ENCODE data around the gene SYNE3. TPM values are rescaled to one million over a fixed set of nuclear protein-coding genes. Genes with fewer than 3 reads are reported as not detected.

The SYNE3 gene
- total RNA-seq, 1 donor from 2014 or later: 2.5 TPM

DNA sequence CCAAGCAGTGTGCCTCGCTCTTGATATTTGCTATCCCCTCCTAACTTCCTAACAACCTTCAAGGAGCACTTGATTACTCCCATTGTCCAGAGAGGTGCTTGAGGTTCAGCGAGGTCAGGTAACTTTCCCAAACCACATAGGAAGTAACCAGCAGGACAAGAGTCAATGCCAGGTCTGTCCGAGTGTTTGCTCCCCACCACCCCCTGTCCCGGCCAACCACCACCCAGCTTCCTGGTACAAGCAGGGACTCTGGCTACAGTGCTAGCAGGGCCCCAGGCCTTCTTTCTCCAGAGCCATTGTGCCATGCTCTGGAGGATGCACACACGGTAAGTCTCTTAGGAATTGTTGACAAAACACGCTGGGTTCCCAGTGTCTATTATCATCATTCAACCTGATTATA, 49.2 kb downstream of the SYNE3 start:
- Mint-ChIP-seq H3K36me3 (ENCODE audit: low read depth, unreplicated experiment) (no peaks in the 10 kb centered on the region), H3K4me1 (ENCODE audit: low read depth, unreplicated experiment) (peaks cover 5% of the 10 kb centered on the region), H3K4me3 (ENCODE audit: unreplicated experiment) (no peak overlapping the region), H3K27ac (ENCODE audit: unreplicated experiment) (no peak overlapping the region), H3K9me3 (ENCODE audit: unreplicated experiment) (no peaks in the 10 kb centered on the region), H3K27me3 (ENCODE audit: low read depth, unreplicated experiment) (peaks cover 31% of the 10 kb centered on the region)
- no peak for DNase-seq (ENCODE audit: low read depth)
- no peaks in the 10 kb centered on the region for H3K4me1 ChIP-seq (ENCODE audit: insufficient read depth, low read length)
- H3K4me3 ChIP-seq (ENCODE audit: insufficient read depth, low read depth, low read length): no peak overlapping the region
- no peaks in the 10 kb centered on the region for H3K9me3 ChIP-seq (ENCODE audit: insufficient read depth, low read depth, low read length)
- no peak overlapping the region for H2AFZ ChIP-seq (ENCODE audit: low read depth, low read length)
- H3K27me3 ChIP-seq (ENCODE audit: insufficient read depth, low read length): peaks cover 2% of the 10 kb centered on the region
- TF ChIP-seq, protein P1, sequence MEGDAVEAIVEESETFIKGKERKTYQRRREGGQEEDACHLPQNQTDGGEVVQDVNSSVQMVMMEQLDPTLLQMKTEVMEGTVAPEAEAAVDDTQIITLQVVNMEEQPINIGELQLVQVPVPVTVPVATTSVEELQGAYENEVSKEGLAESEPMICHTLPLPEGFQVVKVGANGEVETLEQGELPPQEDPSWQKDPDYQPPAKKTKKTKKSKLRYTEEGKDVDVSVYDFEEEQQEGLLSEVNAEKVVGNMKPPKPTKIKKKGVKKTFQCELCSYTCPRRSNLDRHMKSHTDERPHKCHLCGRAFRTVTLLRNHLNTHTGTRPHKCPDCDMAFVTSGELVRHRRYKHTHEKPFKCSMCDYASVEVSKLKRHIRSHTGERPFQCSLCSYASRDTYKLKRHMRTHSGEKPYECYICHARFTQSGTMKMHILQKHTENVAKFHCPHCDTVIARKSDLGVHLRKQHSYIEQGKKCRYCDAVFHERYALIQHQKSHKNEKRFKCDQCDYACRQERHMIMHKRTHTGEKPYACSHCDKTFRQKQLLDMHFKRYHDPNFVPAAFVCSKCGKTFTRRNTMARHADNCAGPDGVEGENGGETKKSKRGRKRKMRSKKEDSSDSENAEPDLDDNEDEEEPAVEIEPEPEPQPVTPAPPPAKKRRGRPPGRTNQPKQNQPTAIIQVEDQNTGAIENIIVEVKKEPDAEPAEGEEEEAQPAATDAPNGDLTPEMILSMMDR (IDR thresholded peaks at IDR 0.05; ENCODE audit: insufficient read depth, low read depth, low read length): no peak
- no peak overlapping the region for H3K27ac ChIP-seq (ENCODE audit: low read depth, low read length)
- H3K9ac ChIP-seq (ENCODE audit: low read length): no peak overlapping the region
- no peak overlapping the region for H3K4me2 ChIP-seq (ENCODE audit: low read length)
- FAIRE-seq: no peak
- no peaks in the 10 kb centered on the region for H3K36me3 ChIP-seq (ENCODE audit: insufficient read depth, low read length)
- H3K79me2 ChIP-seq (ENCODE audit: insufficient read depth, low read length): no peaks in the 10 kb centered on the region
- H4K20me1 ChIP-seq (ENCODE audit: insufficient read depth, low read length): peaks cover 6% of the 10 kb centered on the region

Other genes with a start within 250 kb of the SYNE3 start
- gene CLMN, start 196.7 kb downstream of the SYNE3 start, total RNA-seq: 10.8 and 14.0 TPM in 2 replicates
- 50.1 and 50.5 TPM in 2 replicates for gene GLRX5, start 18.4 kb upstream of the SYNE3 start, total RNA-seq
- not detected in 2 replicates for gene TCL1B, start 169.8 kb upstream of the SYNE3 start, total RNA-seq
- not detected in 2 replicates for gene TCL1A, start 197.5 kb upstream of the SYNE3 start, total RNA-seq

Data from astrocyte (in vitro differentiated cells and primary cell).